Loucy (cell line): ENCODE measurements around the gene RPL12.

ENCODE experiments used
- H2AFZ ChIP-seq: fragments of 200-600 bp; sonication (generic); 2 replicates; pipeline ENCODE4 v1.6.0; 2016; ENCODE audit warnings: antibody characterized with exemption, mild to moderate bottlenecking, low read length, moderate library complexity
- H3F3A ChIP-seq: fragments of 200-600 bp; 2 replicates; pipeline ENCODE4 v1.6.0; 2016; ENCODE audit warnings: antibody characterized with exemption, low read depth, mild to moderate bottlenecking
- H3K27me3 ChIP-seq: fragments of 200-600 bp; sonication (generic); 2 replicates; pipeline ENCODE4 v1.6.1; 2014; ENCODE audit warnings: low read length, mild to moderate bottlenecking; ENCODE audit not compliant: insufficient read depth, poor library complexity, severe bottlenecking
- H3K36me3 ChIP-seq: fragments of 200-600 bp; sonication (generic); 2 replicates; pipeline ENCODE4 v1.6.1; 2016; ENCODE audit warnings: low read length; ENCODE audit not compliant: insufficient read depth
- H3K4me1 ChIP-seq: fragments of 200-600 bp; sonication (generic); 2 replicates; pipeline ENCODE4 v1.5.1; 2014; ENCODE audit warnings: low read length, mild to moderate bottlenecking; ENCODE audit not compliant: insufficient read depth, poor library complexity, severe bottlenecking
- H3K4me2 ChIP-seq: fragments of 200-600 bp; sonication (generic); 2 replicates; pipeline ENCODE4 v1.6.0; 2014; ENCODE audit warnings: antibody characterized with exemption, low read length, low read depth, mild to moderate bottlenecking; ENCODE audit not compliant: poor library complexity, severe bottlenecking
- H3K4me3 ChIP-seq: fragments of 200-600 bp; sonication (generic); 2 replicates; pipeline ENCODE4 v1.5.1; 2014; ENCODE audit warnings: low read length, mild to moderate bottlenecking, mixed read lengths; ENCODE audit not compliant: poor library complexity, severe bottlenecking
- H3K79me2 ChIP-seq: fragments of 200-600 bp; sonication (generic); 2 replicates; pipeline ENCODE4 v1.6.1; 2014; ENCODE audit warnings: low read length; ENCODE audit not compliant: insufficient read depth
- H3K9ac ChIP-seq: fragments of 200-600 bp; sonication (generic); 2 replicates; pipeline ENCODE4 v1.6.0; 2014; ENCODE audit warnings: mild to moderate bottlenecking, low read depth, low read length, moderate library complexity; ENCODE audit not compliant: poor library complexity, severe bottlenecking
- H3K9me2 ChIP-seq: fragments of 200-600 bp; sonication (generic); replicated peaks from 2 replicates; pipeline ENCODE4 v1.6.1; 2016; ENCODE audit warnings: low read depth, low read length, mixed read lengths
- H3K9me3 ChIP-seq: fragments of 200-600 bp; sonication (generic); 2 replicates; pipeline ENCODE4 v1.6.1; 2014; ENCODE audit warnings: mild to moderate bottlenecking, antibody characterized with exemption, low read length, low read depth; ENCODE audit not compliant: insufficient read depth
- H4K20me1 ChIP-seq: fragments of 200-600 bp; sonication (generic); 2 replicates; pipeline ENCODE4 v1.6.0; 2014; ENCODE audit warnings: antibody characterized with exemption, low read length, mild to moderate bottlenecking; ENCODE audit not compliant: insufficient read depth, poor library complexity, severe bottlenecking
- EZH2phosphoT487 ChIP-seq: fragments of 200-600 bp; IDR thresholded peaks from 2 replicates; pipeline ENCODE4 v1.6.1; 2018; ENCODE audit warnings: antibody characterized with exemption, mild to moderate bottlenecking, moderate library complexity, borderline replicate concordance
- TF ChIP-seq, protein P1 (sequence below): fragments of 200-600 bp; sonication (generic); conservative IDR thresholded peaks from 2 replicates; pipeline ENCODE4 v1.5.1; 2014; ENCODE audit warnings: mild to moderate bottlenecking, antibody characterized with exemption, low read length

The RPL12 gene

GRCh38 chr9:127473932-127474331, 22.7 kb upstream of the RPL12 start:
- Histone ChIP-seq H3K4me3 (no peak overlapping the region), H2AFZ (no peak overlapping the region), H3K36me3 (peaks cover under 1% of the 10 kb centered on the region; the same call in 1 of the 2 replicates), H3K4me1 (peaks cover 6% of the 10 kb centered on the region), H3K4me2 (no peak overlapping the region), H3K9me2 (no peaks in the 10 kb centered on the region), H3K9ac (no peak overlapping the region), H4K20me1 (no peaks in the 10 kb centered on the region), H3K9me3 (no peaks in the 10 kb centered on the region), H3F3A (no peaks in the 10 kb centered on the region), H3K79me2 (no peaks in the 10 kb centered on the region), H3K27me3 (no peaks in the 10 kb centered on the region)
- TF ChIP-seq EZH2phosphoT487, result no peak
- TF ChIP-seq, protein P1, sequence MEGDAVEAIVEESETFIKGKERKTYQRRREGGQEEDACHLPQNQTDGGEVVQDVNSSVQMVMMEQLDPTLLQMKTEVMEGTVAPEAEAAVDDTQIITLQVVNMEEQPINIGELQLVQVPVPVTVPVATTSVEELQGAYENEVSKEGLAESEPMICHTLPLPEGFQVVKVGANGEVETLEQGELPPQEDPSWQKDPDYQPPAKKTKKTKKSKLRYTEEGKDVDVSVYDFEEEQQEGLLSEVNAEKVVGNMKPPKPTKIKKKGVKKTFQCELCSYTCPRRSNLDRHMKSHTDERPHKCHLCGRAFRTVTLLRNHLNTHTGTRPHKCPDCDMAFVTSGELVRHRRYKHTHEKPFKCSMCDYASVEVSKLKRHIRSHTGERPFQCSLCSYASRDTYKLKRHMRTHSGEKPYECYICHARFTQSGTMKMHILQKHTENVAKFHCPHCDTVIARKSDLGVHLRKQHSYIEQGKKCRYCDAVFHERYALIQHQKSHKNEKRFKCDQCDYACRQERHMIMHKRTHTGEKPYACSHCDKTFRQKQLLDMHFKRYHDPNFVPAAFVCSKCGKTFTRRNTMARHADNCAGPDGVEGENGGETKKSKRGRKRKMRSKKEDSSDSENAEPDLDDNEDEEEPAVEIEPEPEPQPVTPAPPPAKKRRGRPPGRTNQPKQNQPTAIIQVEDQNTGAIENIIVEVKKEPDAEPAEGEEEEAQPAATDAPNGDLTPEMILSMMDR, result no peak

DNA sequence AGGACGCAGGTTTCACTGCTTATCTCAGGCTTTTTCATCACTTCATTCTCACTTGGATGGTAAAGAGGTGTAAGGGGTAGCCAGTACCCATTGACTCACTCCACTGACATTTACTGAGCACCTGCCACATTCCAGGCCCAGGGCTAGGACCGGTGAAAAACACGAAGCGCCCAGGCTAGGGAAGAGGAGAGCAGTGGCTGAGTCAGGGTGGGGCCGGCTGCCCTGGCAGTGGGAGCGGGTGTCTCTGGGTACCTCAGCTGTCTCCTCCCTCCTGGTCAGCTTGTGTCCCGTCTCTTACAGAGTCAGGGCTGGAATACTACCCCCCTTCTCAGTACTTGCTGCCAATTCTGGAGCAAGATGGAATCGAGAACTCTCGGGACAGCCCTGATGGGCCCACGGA, 22.3 kb upstream of the RPL12 start:
- Histone ChIP-seq H3K4me2 (no peak overlapping the region), H3K4me1 (peaks cover 6% of the 10 kb centered on the region), H2AFZ (no peak overlapping the region), H3F3A (no peaks in the 10 kb centered on the region), H3K9me3 (no peaks in the 10 kb centered on the region), H3K9me2 (no peaks in the 10 kb centered on the region), H3K4me3 (no peak overlapping the region), H4K20me1 (no peaks in the 10 kb centered on the region), H3K36me3 (no peaks in the 10 kb centered on the region), H3K9ac (no peak overlapping the region), H3K27me3 (no peaks in the 10 kb centered on the region), H3K79me2 (no peaks in the 10 kb centered on the region)
- TF ChIP-seq, protein P1, result no peak
- no peak for TF ChIP-seq EZH2phosphoT487

DNA sequence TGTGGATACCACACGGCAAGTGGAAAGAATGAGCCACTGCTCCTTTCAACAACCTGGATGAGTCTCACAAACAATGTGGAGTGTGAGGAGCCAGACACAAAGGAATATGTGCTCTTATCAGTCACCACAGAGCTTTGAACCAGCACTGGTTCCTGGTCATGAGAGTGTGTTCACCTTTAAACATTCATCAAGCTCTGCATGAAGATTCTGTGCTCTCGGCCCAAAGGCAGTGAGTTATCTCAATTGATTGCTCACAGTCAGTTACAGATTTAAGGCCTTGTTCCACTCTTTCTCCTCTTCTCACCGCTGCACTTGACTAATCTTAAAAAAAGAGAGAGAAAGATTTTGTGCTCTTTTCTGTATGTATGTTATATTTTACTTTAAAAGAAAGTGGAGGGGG, 19.5 kb upstream of the RPL12 start:
- Histone ChIP-seq H3K4me1 (peaks cover 6% of the 10 kb centered on the region), H3K9me3 (no peaks in the 10 kb centered on the region), H3K79me2 (no peaks in the 10 kb centered on the region), H4K20me1 (no peaks in the 10 kb centered on the region), H3K27me3 (no peaks in the 10 kb centered on the region), H3K9ac (no peak overlapping the region), H3K4me3 (no peak overlapping the region), H3F3A (no peaks in the 10 kb centered on the region), H3K4me2 (no peak overlapping the region), H2AFZ (no peak overlapping the region), H3K9me2 (no peaks in the 10 kb centered on the region), H3K36me3 (no peaks in the 10 kb centered on the region)
- TF ChIP-seq, protein P1, result no peak
- no peak for TF ChIP-seq EZH2phosphoT487
